ENCODE measurements around the gene OR13C9.
"Not testable (repeated sequence)": the region's sequence is repeated elsewhere in the genome, so short reads cannot be mapped to it uniquely, and the experiment has no call there.

The OR13C9 gene

GRCh38 chr9:104618104-104618503, at the start of gene OR13C9:
Gene OR13C9, minus strand, starts transcription at chr9:104618204. Its CDS starts 0 bp downstream, at chr9:104618204.
- Mint-ChIP-seq H3K36me3 (ENCODE audit: insufficient read depth) (no peaks in the 10 kb centered on the region), H3K27ac (ENCODE audit: low read depth) (no peak within 1 kb of the TSS), H3K27me3 (no peaks in the 10 kb centered on the region), H3K4me3 (no peak within 1 kb of the TSS), H3K9me3 (peaks cover 1% of the 10 kb centered on the region), H3K4me1 (no peaks in the 10 kb centered on the region)
- no peak for ATAC-seq (replicated peaks; ENCODE audit: extremely low read depth, poor library complexity, severe bottlenecking)
- no peak for DNase-seq (ENCODE audit: low spot score in 2 of 2)

GRCh38 chr9:104658496-104659195, 40.6 kb upstream of the OR13C9 start:
- H3K4me3 Mint-ChIP-seq: no peak overlapping the region
- no peaks in the 10 kb centered on the region for H3K36me3 Mint-ChIP-seq (ENCODE audit: insufficient read depth)
- no peak overlapping the region for H3K27ac Mint-ChIP-seq (ENCODE audit: low read depth)
- no peak for ATAC-seq (replicated peaks; ENCODE audit: extremely low read depth, poor library complexity, severe bottlenecking)
- H3K4me1 Mint-ChIP-seq: no peaks in the 10 kb centered on the region
- peaks cover 2% of the 10 kb centered on the region for H3K9me3 Mint-ChIP-seq
- DNase-seq (ENCODE audit: low spot score in 2 of 2): no peak
- no peaks in the 10 kb centered on the region for H3K27me3 Mint-ChIP-seq

- no peaks in the 10 kb centered on the region for H3K4me1 Mint-ChIP-seq
- ATAC-seq (replicated peaks; ENCODE audit: extremely low read depth, poor library complexity, severe bottlenecking) (no peak), DNase-seq (ENCODE audit: low spot score in 2 of 2) (no peak)
- no peak overlapping the region for H3K4me3 Mint-ChIP-seq
- no peaks in the 10 kb centered on the region for H3K36me3 Mint-ChIP-seq (ENCODE audit: insufficient read depth)
- H3K27ac Mint-ChIP-seq (ENCODE audit: low read depth): no peak overlapping the region
- peaks cover 8% of the 10 kb centered on the region for H3K9me3 Mint-ChIP-seq
- no peaks in the 10 kb centered on the region for H3K27me3 Mint-ChIP-seq
These were observed 17.5 kb upstream of the OR13C9 start for GRCh38 chr9:104635456-104635855.

- Mint-ChIP-seq H3K27me3 (no peaks in the 10 kb centered on the region), H3K36me3 (ENCODE audit: insufficient read depth) (no peaks in the 10 kb centered on the region), H3K4me1 (no peaks in the 10 kb centered on the region), H3K9me3 (peaks cover 6% of the 10 kb centered on the region), H3K4me3 (no peak overlapping the region), H3K27ac (ENCODE audit: low read depth) (no peak overlapping the region)
- no peak for DNase-seq (ENCODE audit: low spot score in 2 of 2)
- ATAC-seq (replicated peaks; ENCODE audit: extremely low read depth, poor library complexity, severe bottlenecking): no peak
These were observed 16.0 kb upstream of the OR13C9 start for GRCh38 chr9:104633976-104634520.

GRCh38 chr9:104625964-104626363, 8.0 kb upstream of the OR13C9 start:
- not testable (repeated sequence) for H3K4me1 Mint-ChIP-seq; H3K9me3 Mint-ChIP-seq; H3K27ac Mint-ChIP-seq (ENCODE audit: low read depth); DNase-seq (ENCODE audit: low spot score in 2 of 2); H3K27me3 Mint-ChIP-seq; H3K4me3 Mint-ChIP-seq; ATAC-seq (replicated peaks; ENCODE audit: extremely low read depth, poor library complexity, severe bottlenecking); H3K36me3 Mint-ChIP-seq (ENCODE audit: insufficient read depth)

- DNase-seq (ENCODE audit: low spot score in 2 of 2) (no peak), ATAC-seq (replicated peaks; ENCODE audit: extremely low read depth, poor library complexity, severe bottlenecking) (no peak)
- H3K4me3 Mint-ChIP-seq: no peak overlapping the region
- H3K36me3 Mint-ChIP-seq (ENCODE audit: insufficient read depth): no peaks in the 10 kb centered on the region
- H3K4me1 Mint-ChIP-seq: no peaks in the 10 kb centered on the region
- H3K27me3 Mint-ChIP-seq: no peaks in the 10 kb centered on the region
- H3K27ac Mint-ChIP-seq (ENCODE audit: low read depth): no peak overlapping the region
- peaks cover 8% of the 10 kb centered on the region for H3K9me3 Mint-ChIP-seq
These were observed 586 bp downstream of the OR13C9 start for GRCh38 chr9:104617418-104617817.

GRCh38 chr9:104611213-104611612, 6.8 kb downstream of the OR13C9 start:
- Mint-ChIP-seq H3K9me3 (peaks cover 9% of the 10 kb centered on the region), H3K27ac (ENCODE audit: low read depth) (no peak overlapping the region), H3K4me3 (no peak overlapping the region), H3K27me3 (no peaks in the 10 kb centered on the region), H3K4me1 (no peaks in the 10 kb centered on the region), H3K36me3 (ENCODE audit: insufficient read depth) (no peaks in the 10 kb centered on the region)
- ATAC-seq (replicated peaks; ENCODE audit: extremely low read depth, poor library complexity, severe bottlenecking) (no peak), DNase-seq (ENCODE audit: low spot score in 2 of 2) (no peak)

GRCh38 chr9:104608336-104608735, 9.7 kb downstream of the OR13C9 start:
- H3K36me3 Mint-ChIP-seq (ENCODE audit: insufficient read depth): no peaks in the 10 kb centered on the region
- H3K4me3 Mint-ChIP-seq: no peak overlapping the region
- H3K9me3 Mint-ChIP-seq: peaks cover 9% of the 10 kb centered on the region
- no peak for DNase-seq (ENCODE audit: low spot score in 2 of 2)
- ATAC-seq (replicated peaks; ENCODE audit: extremely low read depth, poor library complexity, severe bottlenecking): no peak
- H3K27ac Mint-ChIP-seq (ENCODE audit: low read depth): no peak overlapping the region
- H3K4me1 Mint-ChIP-seq: no peaks in the 10 kb centered on the region
- no peaks in the 10 kb centered on the region for H3K27me3 Mint-ChIP-seq

GRCh38 chr9:104606152-104606551, 11.9 kb downstream of the OR13C9 start:
- no peak overlapping the region for H3K4me3 Mint-ChIP-seq
- ATAC-seq (replicated peaks; ENCODE audit: extremely low read depth, poor library complexity, severe bottlenecking) (no peak), DNase-seq (ENCODE audit: low spot score in 2 of 2) (no peak)
- H3K36me3 Mint-ChIP-seq (ENCODE audit: insufficient read depth): no peaks in the 10 kb centered on the region
- no peaks in the 10 kb centered on the region for H3K4me1 Mint-ChIP-seq
- H3K27me3 Mint-ChIP-seq: no peaks in the 10 kb centered on the region
- H3K27ac Mint-ChIP-seq (ENCODE audit: low read depth): no peak overlapping the region
- H3K9me3 Mint-ChIP-seq: no peaks in the 10 kb centered on the region

- H3K36me3 Mint-ChIP-seq (ENCODE audit: insufficient read depth); H3K27ac Mint-ChIP-seq (ENCODE audit: low read depth); H3K9me3 Mint-ChIP-seq; H3K4me1 Mint-ChIP-seq; DNase-seq (ENCODE audit: low spot score in 2 of 2); H3K4me3 Mint-ChIP-seq; H3K27me3 Mint-ChIP-seq; ATAC-seq (replicated peaks; ENCODE audit: extremely low read depth, poor library complexity, severe bottlenecking): not testable (repeated sequence)
These were observed 12.5 kb downstream of the OR13C9 start, which contains the start of gene OR13C2 for GRCh38 chr9:104605527-104605926. Gene OR13C2, minus strand, starts transcription at chr9:104605627. Its CDS starts 0 bp downstream, at chr9:104605627.

GRCh38 chr9:104604801-104605200, 13.2 kb downstream of the OR13C9 start:
- Mint-ChIP-seq H3K36me3 (ENCODE audit: insufficient read depth) (no peaks in the 10 kb centered on the region), H3K27me3 (no peaks in the 10 kb centered on the region), H3K4me3 (no peak overlapping the region), H3K4me1 (no peaks in the 10 kb centered on the region), H3K27ac (ENCODE audit: low read depth) (no peak overlapping the region), H3K9me3 (no peaks in the 10 kb centered on the region)
- DNase-seq (ENCODE audit: low spot score in 2 of 2) (no peak), ATAC-seq (replicated peaks; ENCODE audit: extremely low read depth, poor library complexity, severe bottlenecking) (no peak)

GRCh38 chr9:104599313-104599712, 18.7 kb downstream of the OR13C9 start, which contains the start of gene OR13C5:
Gene OR13C5, minus strand, starts transcription at chr9:104599413. Its CDS starts 0 bp downstream, at chr9:104599413.
- H3K4me1 Mint-ChIP-seq; H3K27me3 Mint-ChIP-seq; H3K27ac Mint-ChIP-seq (ENCODE audit: low read depth); H3K36me3 Mint-ChIP-seq (ENCODE audit: insufficient read depth); DNase-seq (ENCODE audit: low spot score in 2 of 2); ATAC-seq (replicated peaks; ENCODE audit: extremely low read depth, poor library complexity, severe bottlenecking); H3K4me3 Mint-ChIP-seq; H3K9me3 Mint-ChIP-seq: not testable (repeated sequence)

GRCh38 chr9:104598749-104599148, 19.3 kb downstream of the OR13C9 start:
- DNase-seq (ENCODE audit: low spot score in 2 of 2); H3K9me3 Mint-ChIP-seq; H3K36me3 Mint-ChIP-seq (ENCODE audit: insufficient read depth); H3K27ac Mint-ChIP-seq (ENCODE audit: low read depth); H3K27me3 Mint-ChIP-seq; H3K4me3 Mint-ChIP-seq; H3K4me1 Mint-ChIP-seq; ATAC-seq (replicated peaks; ENCODE audit: extremely low read depth, poor library complexity, severe bottlenecking): not testable (repeated sequence)
